Epithelial cell of proximal tubule (primary cell): ENCODE results near the gene MTFR1L. TPM values are rescaled to one million over a fixed set of nuclear protein-coding genes. Genes with fewer than 3 reads are reported as not detected.
A peak's percentile ranks its signal among the peaks of the same experiment; 100 is the strongest.

Experiments used
- DNase-seq: peaks from one replicate; pipeline ENCODE4 v3.0.0-alpha.2; 2011; ENCODE audit warnings: low read depth
- H3K4me3 ChIP-seq: 2 replicates; pipeline ENCODE4 v1.5.1; 2011; ENCODE audit warnings: low read depth, mild to moderate bottlenecking, low read length
- CTCF ChIP-seq: conservative IDR thresholded peaks from 2 replicates; pipeline ENCODE4 v1.5.1; 2012; ENCODE audit warnings: low read depth, mild to moderate bottlenecking, low read length
- total RNA-seq: library from RNA; depleted of rRNA; stranded (reverse); fragments of >200 nt; gene quantifications from 2 replicates; pipeline ENCODE4 v1.2.3, GENCODE V29; 2015

MTFR1L gene
- total RNA-seq, 1 donor from 2014 or later = 21.6 TPM

GRCh38 chr1:25808481-25809244 is 11.1 kb upstream of the MTFR1L start:
- no peak overlapping the region for H3K4me3 ChIP-seq

DNA sequence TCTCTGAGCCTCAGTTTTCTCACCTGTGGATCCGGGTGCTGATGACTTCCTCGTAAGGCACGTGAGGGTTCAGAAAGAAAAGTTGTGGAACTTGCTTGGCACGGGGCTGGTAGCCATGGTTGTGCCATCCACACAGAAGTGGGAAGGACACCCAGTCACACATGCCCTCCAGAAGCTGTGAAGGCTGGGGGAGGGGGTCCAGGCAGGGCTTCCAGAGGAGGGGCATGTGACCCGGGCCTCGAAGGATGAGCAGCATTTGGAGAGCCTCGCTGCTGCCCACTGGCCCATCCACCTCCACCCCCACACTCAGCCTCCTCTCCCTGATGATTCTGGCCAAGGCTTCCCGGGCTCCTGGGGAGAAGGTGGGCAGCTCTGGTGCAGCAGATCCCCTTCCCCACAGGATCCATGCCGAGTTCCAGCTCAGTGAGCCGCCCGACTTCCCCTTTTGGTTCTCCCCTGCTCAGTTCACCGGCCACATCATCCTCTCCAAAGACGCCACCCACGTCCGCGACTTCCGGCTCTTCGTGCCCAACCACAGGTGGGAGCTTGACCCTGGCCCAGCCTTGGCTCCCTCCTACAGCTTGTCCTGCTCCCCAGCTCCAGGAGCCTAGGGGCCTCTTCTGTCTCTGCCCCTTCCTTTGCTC is 10.3 kb upstream of the MTFR1L start:
- no peak overlapping the region for H3K4me3 ChIP-seq
- DNase-seq = no peak
- TF ChIP-seq CTCF = no peak

More at GRCh38 chr1:25808481-25809244, 11.1 kb upstream of the MTFR1L start:
- DNase-seq = no peak
- no peak for TF ChIP-seq CTCF

DNA sequence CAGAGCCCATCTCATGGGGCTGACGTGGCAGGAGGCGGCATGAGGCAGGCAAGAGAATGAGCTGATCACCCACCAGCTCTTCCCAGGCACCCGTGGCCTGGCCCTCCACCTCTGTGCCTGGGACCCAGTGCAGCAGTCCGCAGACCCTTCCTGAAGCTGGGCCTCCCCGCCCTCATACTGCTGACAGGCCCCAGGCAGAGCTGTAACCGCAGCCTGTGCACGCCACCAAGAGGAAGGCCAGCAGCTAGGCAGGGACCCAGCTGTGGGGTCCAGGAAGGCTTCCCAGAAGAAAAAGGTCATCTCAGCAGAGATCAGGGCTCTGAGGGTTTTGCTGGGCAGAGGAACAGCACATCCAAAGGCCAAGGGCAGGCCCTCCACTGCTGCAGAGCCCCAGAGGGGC is 9.8 kb upstream of the MTFR1L start:
- TF ChIP-seq CTCF = no peak
- DNase-seq = no peak
- no peak overlapping the region for H3K4me3 ChIP-seq

DNA sequence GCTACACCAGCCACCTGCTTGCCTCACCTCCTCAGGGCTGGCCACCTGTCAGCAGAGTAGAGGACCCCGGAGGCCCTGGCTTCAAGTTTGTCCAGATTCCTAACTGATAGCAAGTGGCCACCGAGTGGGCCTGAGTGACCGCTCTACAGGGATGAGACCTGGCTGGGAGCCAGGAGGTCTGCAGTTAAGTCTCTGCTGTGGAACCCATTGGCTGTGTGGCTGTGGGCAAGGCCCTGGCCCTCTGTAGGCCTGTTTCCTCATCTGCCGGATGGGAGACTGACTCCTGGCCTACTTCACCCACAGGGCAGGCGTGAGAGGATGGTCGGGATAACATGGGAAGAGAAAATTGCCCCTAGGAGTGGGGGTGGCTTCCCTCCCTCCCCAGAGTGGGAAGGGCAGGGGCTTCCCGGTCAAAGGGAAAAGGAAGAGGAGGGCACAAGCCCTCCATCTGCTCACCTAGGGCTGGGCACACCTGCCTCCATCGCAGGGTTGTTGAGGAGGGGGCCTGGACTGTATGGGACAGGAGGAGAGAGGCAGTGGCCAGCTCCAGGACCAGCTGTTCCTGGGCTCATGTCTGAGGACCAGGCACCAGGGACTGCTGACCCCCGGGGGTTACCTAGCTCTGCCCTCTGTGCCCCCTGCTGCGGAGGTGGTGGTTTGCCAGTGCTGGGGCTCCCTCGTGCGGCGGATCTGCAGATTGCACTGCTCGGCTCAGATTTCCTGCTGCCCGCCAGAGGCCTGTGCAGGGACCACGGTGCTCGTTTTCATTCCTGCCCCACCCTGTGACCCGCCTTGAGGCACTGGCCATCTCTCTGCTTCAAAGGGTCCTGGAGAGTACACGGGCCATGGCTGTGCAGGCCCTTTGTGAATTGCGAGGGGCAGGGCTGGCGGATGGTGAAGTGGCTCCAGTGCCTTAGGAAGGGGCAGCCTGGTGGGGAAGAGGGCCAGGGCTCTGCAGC is 9.1 kb upstream of the MTFR1L start:
- H3K4me3 ChIP-seq = no peak overlapping the region
- DNase-seq = no peak
- peak; percentile 87 for TF ChIP-seq CTCF

- no peak for TF ChIP-seq CTCF
- no peak for DNase-seq
- no peak overlapping the region for H3K4me3 ChIP-seq
Measured at GRCh38 chr1:25811384-25812082, 8.2 kb upstream of the MTFR1L start.

GRCh38 chr1:25813071-25813733 is 6.6 kb upstream of the MTFR1L start:
- TF ChIP-seq CTCF = no peak
- DNase-seq = no peak
- H3K4me3 ChIP-seq = no peak overlapping the region
